ENCODE results near the gene MYL11. TPM values are rescaled to one million over a fixed set of nuclear protein-coding genes. Genes with fewer than 3 reads are reported as not detected.
"Not testable (repeated sequence)": the region's sequence is repeated elsewhere in the genome, so short reads cannot be mapped to it uniquely, and the experiment has no call there.

The MYL11 gene
- total RNA-seq, 2 donors from 2014 or later: 0.81 TPM; not detected in 1

- Histone ChIP-seq H3K36me3 (no peaks in the 10 kb centered on the region), H3K4me3 (no peak overlapping the region), H3K4me1 (ENCODE audit: control insufficient read depth in 1 of 2, low read depth in 2 of 2) (peaks cover 0 to 18% of the 10 kb centered on the region in 2 donors), H3K27ac (no peak overlapping the region), H3K9me3 (no peaks in the 10 kb centered on the region), H3K27me3 (replicated peaks; ENCODE audit: insufficient read depth) (no peaks in the 10 kb centered on the region)
- no peak for DNase-seq (ENCODE audit: low spot score)
- TF ChIP-seq CTCF (IDR thresholded peaks at IDR 0.05): no peak
- ATAC-seq (ENCODE audit: insufficient number of reproducible peaks, low FRiP score, low read depth): no peak
Observed at GRCh38 chr16:30342751-30343490, 31.7 kb upstream of the MYL11 start.

GRCh38 chr16:30343491-30343820 is 31.1 kb upstream of the MYL11 start:
- not testable (repeated sequence) for H3K36me3 ChIP-seq; DNase-seq (ENCODE audit: low spot score); H3K9me3 ChIP-seq; H3K4me3 ChIP-seq; ATAC-seq (ENCODE audit: insufficient number of reproducible peaks, low FRiP score, low read depth); H3K27me3 ChIP-seq (replicated peaks; ENCODE audit: insufficient read depth); H3K27ac ChIP-seq
- peaks cover 0 to 12% of the 10 kb centered on the region in 2 donors for H3K4me1 ChIP-seq (ENCODE audit: control insufficient read depth in 1 of 2, low read depth in 2 of 2)

- no peak for TF ChIP-seq CTCF (IDR thresholded peaks at IDR 0.05)
- Histone ChIP-seq H3K4me3 (no peak overlapping the region), H3K36me3 (peaks cover 12% of the 10 kb centered on the region), H3K27ac (no peak overlapping the region), H3K4me1 (ENCODE audit: control insufficient read depth in 1 of 2, low read depth in 2 of 2) (peaks cover 0 to 2% of the 10 kb centered on the region in 2 donors), H3K9me3 (no peaks in the 10 kb centered on the region), H3K27me3 (replicated peaks; ENCODE audit: insufficient read depth) (no peaks in the 10 kb centered on the region)
- ATAC-seq (ENCODE audit: insufficient number of reproducible peaks, low FRiP score, low read depth) (no peak), DNase-seq (ENCODE audit: low spot score) (no peak)
Observed at GRCh38 chr16:30346286-30346685, 28.3 kb upstream of the MYL11 start.

- no peak overlapping the region for H3K4me3 ChIP-seq
- TF ChIP-seq CTCF (IDR thresholded peaks at IDR 0.05): no peak
- H3K27ac ChIP-seq: no peak overlapping the region
- H3K4me1 ChIP-seq (ENCODE audit: control insufficient read depth in 1 of 2, low read depth in 2 of 2): peaks cover 11 to 20% of the 10 kb centered on the region in 2 donors
- H3K9me3 ChIP-seq: no peaks in the 10 kb centered on the region
- no peak for DNase-seq (ENCODE audit: low spot score)
- peaks cover 25% of the 10 kb centered on the region for H3K36me3 ChIP-seq
- H3K27me3 ChIP-seq (replicated peaks; ENCODE audit: insufficient read depth): no peaks in the 10 kb centered on the region
- no peak for ATAC-seq (ENCODE audit: insufficient number of reproducible peaks, low FRiP score, low read depth)
Observed at GRCh38 chr16:30348113-30348512, 26.5 kb upstream of the MYL11 start.

- Histone ChIP-seq H3K36me3 (peaks cover 32% of the 10 kb centered on the region), H3K9me3 (no peaks in the 10 kb centered on the region), H3K4me1 (ENCODE audit: control insufficient read depth in 1 of 2, low read depth in 2 of 2) (peaks cover 12 to 28% of the 10 kb centered on the region in 2 donors), H3K4me3 (no peak overlapping the region), H3K27me3 (replicated peaks; ENCODE audit: insufficient read depth) (no peaks in the 10 kb centered on the region), H3K27ac (no peak overlapping the region)
- no peak for TF ChIP-seq CTCF (IDR thresholded peaks at IDR 0.05)
- DNase-seq (ENCODE audit: low spot score) (no peak), ATAC-seq (ENCODE audit: insufficient number of reproducible peaks, low FRiP score, low read depth) (no peak)
Observed at GRCh38 chr16:30348929-30349328, 25.7 kb upstream of the MYL11 start.

GRCh38 chr16:30349675-30350074 is 24.9 kb upstream of the MYL11 start:
- Histone ChIP-seq H3K4me1 (ENCODE audit: control insufficient read depth in 1 of 2, low read depth in 2 of 2) (peaks cover 18 to 36% of the 10 kb centered on the region in 2 donors), H3K27me3 (replicated peaks; ENCODE audit: insufficient read depth) (no peaks in the 10 kb centered on the region), H3K36me3 (peaks cover 32% of the 10 kb centered on the region), H3K9me3 (no peaks in the 10 kb centered on the region), H3K27ac (no peak overlapping the region), H3K4me3 (no peak overlapping the region)
- ATAC-seq (ENCODE audit: insufficient number of reproducible peaks, low FRiP score, low read depth) (no peak), DNase-seq (ENCODE audit: low spot score) (no peak)
- no peak for TF ChIP-seq CTCF (IDR thresholded peaks at IDR 0.05)

Measured in thoracic aorta (tissue), 2 donors.